Uterus (tissue), 2 donors: ENCODE measurements around the gene CRIP2.

Experiments used
- CTCF ChIP-seq, 4 experiments: fragments of 200-600 bp in 2 of 4; fragments of 450-650 bp in 2 of 4; sonication (generic) in 2 of 4; IDR thresholded peaks; one replicate each; pipeline ENCODE4 v1.5.1; 2016 to 2019; ENCODE audit warnings: antibody characterized with exemption in 4 of 4, mild to moderate bottlenecking in 2 of 4, moderate library complexity in 1 of 4
- POLR2A ChIP-seq, 2 donors: fragments of 450-650 bp; IDR thresholded peaks; one replicate each; pipeline ENCODE4 v1.6.1; 2016; ENCODE audit warnings: antibody characterized with exemption in 2 of 2, mild to moderate bottlenecking in 1 of 2, moderate library complexity in 1 of 2

GRCh38 chr14:105458571-105458970 lies 16.1 kb upstream of the CRIP2 start:
- no peak for TF ChIP-seq POLR2A (IDR thresholded peaks at IDR 0.05)
- TF ChIP-seq CTCF (IDR thresholded peaks at IDR 0.05) = no peak
